Measurements from ENCODE around the gene SNX25.
"Not testable (repeated sequence)": the region's sequence is repeated elsewhere in the genome, so short reads cannot be mapped to it uniquely, and the experiment has no call there.

Gene SNX25

GRCh38 chr4:185254434-185254833, 45.0 kb downstream of the SNX25 start:
- TF ChIP-seq CTCF (IDR thresholded peaks at IDR 0.05): no peak
- no peak overlapping the region for H3K27ac ChIP-seq

DNA sequence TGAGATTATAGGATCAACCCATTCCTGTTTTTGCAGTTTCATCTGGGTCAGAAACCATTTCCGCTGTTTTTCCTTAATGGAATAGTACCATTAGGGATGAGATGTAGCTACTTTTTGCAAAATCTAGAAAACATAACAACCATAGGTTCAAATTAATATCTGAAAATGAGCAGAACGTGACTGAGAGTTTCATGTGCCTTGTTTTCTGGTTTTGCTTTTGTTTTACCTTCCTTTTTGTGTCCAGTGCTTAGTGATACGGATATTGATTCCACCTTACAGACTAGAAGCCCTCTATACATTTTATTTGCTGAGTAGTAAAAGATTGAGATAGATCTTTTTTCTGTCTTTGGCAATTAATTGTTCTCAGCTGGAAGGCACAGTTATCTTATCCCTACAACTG, 46.5 kb downstream of the SNX25 start:
- no peak overlapping the region for H3K4me3 ChIP-seq (ENCODE audit: low read depth in 1 of 2, low read length in 1 of 2)
- no peak for TF ChIP-seq CTCF (IDR thresholded peaks at IDR 0.05)

More at GRCh38 chr4:185254434-185254833, 45.0 kb downstream of the SNX25 start:
- H3K4me3 ChIP-seq (ENCODE audit: low read depth in 1 of 2, low read length in 1 of 2): no peak overlapping the region
- no peaks in the 10 kb centered on the region for H3K36me3 ChIP-seq
- H3K27me3 ChIP-seq: peaks cover 64% of the 10 kb centered on the region
- H3K9me3 ChIP-seq: no peaks in the 10 kb centered on the region
- no peaks in the 10 kb centered on the region for H3K4me1 ChIP-seq (ENCODE audit: control insufficient read depth in 1 of 2, insufficient read depth in 1 of 2, low read depth in 1 of 2, low read length in 1 of 2)

DNA sequence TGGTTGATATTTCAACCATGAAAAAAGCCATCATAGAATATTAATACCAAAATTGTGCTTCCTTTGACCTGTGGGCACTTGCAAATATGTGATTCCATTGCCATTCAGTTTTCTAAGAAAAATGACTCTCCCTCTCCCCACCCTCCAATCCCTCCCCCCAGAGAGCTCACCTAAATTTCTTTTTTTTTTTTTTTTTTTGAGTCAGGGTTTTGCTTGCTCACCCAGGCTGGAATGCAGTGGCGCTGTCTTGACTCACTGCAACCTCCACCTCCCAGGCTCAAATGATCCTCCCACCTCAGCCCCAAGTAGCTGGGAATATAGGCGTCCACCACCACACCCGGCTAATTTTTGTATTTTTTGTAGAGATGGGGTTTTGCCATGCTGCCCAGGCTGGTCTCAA, 47.0 kb downstream of the SNX25 start:
- Histone ChIP-seq H3K27me3 (peaks cover 56% of the 10 kb centered on the region), H3K27ac (no peak overlapping the region), H3K36me3 (no peaks in the 10 kb centered on the region), H3K9me3 (no peaks in the 10 kb centered on the region), H3K4me1 (ENCODE audit: control insufficient read depth in 1 of 2, insufficient read depth in 1 of 2, low read depth in 1 of 2, low read length in 1 of 2) (no peaks in the 10 kb centered on the region), H3K4me3 (ENCODE audit: low read depth in 1 of 2, low read length in 1 of 2) (no peak overlapping the region)
- TF ChIP-seq CTCF (IDR thresholded peaks at IDR 0.05): no peak

More for the DNA sequence above, 46.5 kb downstream of the SNX25 start:
- Histone ChIP-seq H3K27ac (no peak overlapping the region), H3K27me3 (peaks cover 61% of the 10 kb centered on the region), H3K36me3 (no peaks in the 10 kb centered on the region), H3K9me3 (no peaks in the 10 kb centered on the region), H3K4me1 (ENCODE audit: control insufficient read depth in 1 of 2, insufficient read depth in 1 of 2, low read depth in 1 of 2, low read length in 1 of 2) (no peaks in the 10 kb centered on the region)

GRCh38 chr4:185257086-185257485, 47.7 kb downstream of the SNX25 start:
- Histone ChIP-seq H3K4me1 (ENCODE audit: control insufficient read depth in 1 of 2, insufficient read depth in 1 of 2, low read depth in 1 of 2, low read length in 1 of 2) (no peaks in the 10 kb centered on the region), H3K9me3 (no peaks in the 10 kb centered on the region), H3K27ac (no peak overlapping the region), H3K27me3 (peaks cover 59% of the 10 kb centered on the region), H3K36me3 (no peaks in the 10 kb centered on the region), H3K4me3 (ENCODE audit: low read depth in 1 of 2, low read length in 1 of 2) (no peak overlapping the region)
- no peak for TF ChIP-seq CTCF (IDR thresholded peaks at IDR 0.05)

GRCh38 chr4:185257694-185258093, 48.3 kb downstream of the SNX25 start:
- no peaks in the 10 kb centered on the region for H3K36me3 ChIP-seq
- H3K27me3 ChIP-seq: peaks cover 58% of the 10 kb centered on the region
- no peak overlapping the region for H3K4me3 ChIP-seq (ENCODE audit: low read depth in 1 of 2, low read length in 1 of 2)
- H3K9me3 ChIP-seq: no peaks in the 10 kb centered on the region
- H3K27ac ChIP-seq: no peak overlapping the region
- no peaks in the 10 kb centered on the region for H3K4me1 ChIP-seq (ENCODE audit: control insufficient read depth in 1 of 2, insufficient read depth in 1 of 2, low read depth in 1 of 2, low read length in 1 of 2)
- no peak for TF ChIP-seq CTCF (IDR thresholded peaks at IDR 0.05)

DNA sequence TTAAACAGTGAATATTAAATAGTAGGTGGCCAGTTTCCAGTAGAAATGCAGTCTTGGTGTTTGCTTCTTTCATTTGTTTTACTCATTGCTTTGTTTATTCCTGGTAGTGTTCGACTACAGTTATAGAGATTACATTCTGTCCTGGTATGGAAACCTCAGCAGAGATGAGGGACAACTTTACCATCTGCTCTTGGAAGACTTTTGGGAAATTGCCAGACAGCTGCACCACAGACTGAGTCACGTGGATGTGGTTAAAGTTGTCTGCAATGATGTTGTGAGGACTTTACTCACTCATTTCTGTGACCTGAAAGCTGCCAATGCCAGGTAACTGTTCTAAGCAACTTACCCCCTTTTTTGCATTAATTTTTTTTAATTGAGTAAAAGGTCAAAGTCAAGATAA, 49.3 kb downstream of the SNX25 start:
- H3K9me3 ChIP-seq; H3K4me1 ChIP-seq (ENCODE audit: control insufficient read depth in 1 of 2, insufficient read depth in 1 of 2, low read depth in 1 of 2, low read length in 1 of 2); H3K36me3 ChIP-seq; H3K27ac ChIP-seq; H3K4me3 ChIP-seq (ENCODE audit: low read depth in 1 of 2, low read length in 1 of 2): not testable (repeated sequence)
- H3K27me3 ChIP-seq: peaks cover 58% of the 10 kb centered on the region

Data from neutrophil (primary cell).